ENCODE data around the gene EXOC7.

GRCh38 chr17:76142585-76143041 lies 39.0 kb upstream of the EXOC7 start:
- no peak for TF ChIP-seq REST (IDR thresholded peaks at IDR 0.05; ENCODE audit: borderline replicate concordance)
- TF ChIP-seq CTCF (IDR thresholded peaks at IDR 0.05; ENCODE audit: poor library complexity, severe bottlenecking): no peak
- TF ChIP-seq POLR2AphosphoS5 (IDR thresholded peaks at IDR 0.05): no peak
- TF ChIP-seq RAD21 (conservative IDR thresholded peaks at IDR 0.05): no peak
